Fibroblast of the aortic adventitia (primary cell): Measurements from ENCODE around the gene TOR1B. TPM values are rescaled to one million over a fixed set of nuclear protein-coding genes. Genes with fewer than 3 reads are reported as not detected.
A peak's percentile ranks its signal among the peaks of the same experiment; 100 is the strongest.

Experiments used
- DNase-seq: peaks from one replicate; pipeline ENCODE4 v3.0.0-alpha.2; 2010; ENCODE audit warnings: low read depth
- H3K4me3 ChIP-seq: 2 replicates; pipeline ENCODE4 v1.5.1; 2011; ENCODE audit warnings: low read depth, mild to moderate bottlenecking, control low read depth, low read length, moderate library complexity
- CTCF ChIP-seq: IDR thresholded peaks from 2 replicates; pipeline ENCODE4 v1.5.1; 2011; ENCODE audit warnings: mild to moderate bottlenecking, low read length, control low read depth, inconsistent platforms; ENCODE audit not compliant: insufficient read depth
- total RNA-seq: library from RNA; depleted of rRNA; stranded (reverse); fragments of >200 nt; gene quantifications from 2 replicates; pipeline ENCODE4 v1.2.3, GENCODE V29; 2012; ENCODE audit warnings: low replicate concordance

Gene TOR1B
- total RNA-seq, 1 donor, result 24.9 TPM

- DNase-seq, result no peak
- no peak for TF ChIP-seq CTCF
- H3K4me3 ChIP-seq, result no peak overlapping the region
Measured at GRCh38 chr9:129841071-129841470, 38.1 kb downstream of the TOR1B start.

GRCh38 chr9:129845373-129845772, 42.4 kb downstream of the TOR1B start:
- TF ChIP-seq CTCF, result no peak
- no peak overlapping the region for H3K4me3 ChIP-seq
- no peak for DNase-seq

GRCh38 chr9:129848712-129849441, 45.9 kb downstream of the TOR1B start:
- no peak for TF ChIP-seq CTCF
- DNase-seq, result peak; percentile 13
- H3K4me3 ChIP-seq, result no peak overlapping the region

- DNase-seq, result peak; percentile 60
- no peak overlapping the region for H3K4me3 ChIP-seq
- no peak for TF ChIP-seq CTCF
Measured at GRCh38 chr9:129849901-129850300, 46.9 kb downstream of the TOR1B start.

GRCh38 chr9:129850821-129851550, 48.0 kb downstream of the TOR1B start:
- peak; percentile 74 for DNase-seq

GRCh38 chr9:129851821-129852220, 48.8 kb downstream of the TOR1B start:
- TF ChIP-seq CTCF, result no peak
- no peak for DNase-seq
- H3K4me3 ChIP-seq, result no peak overlapping the region

More at GRCh38 chr9:129850821-129851550, 48.0 kb downstream of the TOR1B start:
- no peak for TF ChIP-seq CTCF
- H3K4me3 ChIP-seq, result no peak overlapping the region

GRCh38 chr9:129852579-129852978, 49.6 kb downstream of the TOR1B start:
- no peak for DNase-seq
- H3K4me3 ChIP-seq, result no peak overlapping the region
- TF ChIP-seq CTCF, result no peak
